Measurements from ENCODE around the gene ROR1. TPM values are rescaled to one million over a fixed set of nuclear protein-coding genes. Genes with fewer than 3 reads are reported as not detected.

The ROR1 gene
- total RNA-seq, 4 donors from 2014 or later: 2.6 to 37.6 (median 11.5) TPM

DNA sequence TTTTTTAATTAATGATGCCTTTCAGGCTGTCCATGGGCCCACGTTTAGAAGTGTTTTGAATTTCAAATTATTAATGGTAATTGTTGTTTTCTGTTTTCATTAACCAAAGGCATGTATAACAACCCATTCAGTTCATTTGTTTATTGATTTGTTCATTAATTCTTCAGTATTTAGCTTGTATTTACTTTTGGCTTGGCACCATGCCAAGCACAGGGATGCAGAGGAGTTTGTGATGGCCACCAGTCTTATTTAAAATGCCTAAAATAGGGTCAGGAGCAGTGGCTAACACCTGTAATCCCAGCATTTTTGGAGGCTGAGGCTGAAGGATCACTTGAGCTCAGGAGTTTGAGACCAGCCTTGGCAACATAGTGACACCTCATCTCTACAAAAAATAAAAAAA, 75.3 kb downstream of the ROR1 start:
- Histone ChIP-seq H3K9me3 (no peaks in the 10 kb centered on the region), H3K4me1 (no peaks in the 10 kb centered on the region), H3K4me3 (no peak overlapping the region), H3K36me3 (no peaks in the 10 kb centered on the region), H3K27ac (no peak overlapping the region), H3K27me3 (no peaks in the 10 kb centered on the region)
- TF ChIP-seq, protein P1, sequence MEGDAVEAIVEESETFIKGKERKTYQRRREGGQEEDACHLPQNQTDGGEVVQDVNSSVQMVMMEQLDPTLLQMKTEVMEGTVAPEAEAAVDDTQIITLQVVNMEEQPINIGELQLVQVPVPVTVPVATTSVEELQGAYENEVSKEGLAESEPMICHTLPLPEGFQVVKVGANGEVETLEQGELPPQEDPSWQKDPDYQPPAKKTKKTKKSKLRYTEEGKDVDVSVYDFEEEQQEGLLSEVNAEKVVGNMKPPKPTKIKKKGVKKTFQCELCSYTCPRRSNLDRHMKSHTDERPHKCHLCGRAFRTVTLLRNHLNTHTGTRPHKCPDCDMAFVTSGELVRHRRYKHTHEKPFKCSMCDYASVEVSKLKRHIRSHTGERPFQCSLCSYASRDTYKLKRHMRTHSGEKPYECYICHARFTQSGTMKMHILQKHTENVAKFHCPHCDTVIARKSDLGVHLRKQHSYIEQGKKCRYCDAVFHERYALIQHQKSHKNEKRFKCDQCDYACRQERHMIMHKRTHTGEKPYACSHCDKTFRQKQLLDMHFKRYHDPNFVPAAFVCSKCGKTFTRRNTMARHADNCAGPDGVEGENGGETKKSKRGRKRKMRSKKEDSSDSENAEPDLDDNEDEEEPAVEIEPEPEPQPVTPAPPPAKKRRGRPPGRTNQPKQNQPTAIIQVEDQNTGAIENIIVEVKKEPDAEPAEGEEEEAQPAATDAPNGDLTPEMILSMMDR (IDR thresholded peaks at IDR 0.05): no peak
- no peak for TF ChIP-seq POLR2A (IDR thresholded peaks at IDR 0.05)
- intact Hi-C loops (cut with DNase I; ENCODE audit: low total_unique reads): no loop called here
- no peak for DNase-seq

- H3K9me3 ChIP-seq: no peaks in the 10 kb centered on the region
- no peaks in the 10 kb centered on the region for H3K36me3 ChIP-seq
- intact Hi-C loops (cut with DNase I; ENCODE audit: low total_unique reads): no loop called here
- no peak for TF ChIP-seq POLR2A (IDR thresholded peaks at IDR 0.05)
- TF ChIP-seq, protein P1 (IDR thresholded peaks at IDR 0.05): no peak
- no peak for DNase-seq
- no peaks in the 10 kb centered on the region for H3K27me3 ChIP-seq
- no peaks in the 10 kb centered on the region for H3K4me1 ChIP-seq
- no peak overlapping the region for H3K27ac ChIP-seq
- no peak overlapping the region for H3K4me3 ChIP-seq
Measured at GRCh38 chr1:63854091-63854490, 80.3 kb downstream of the ROR1 start.

DNA sequence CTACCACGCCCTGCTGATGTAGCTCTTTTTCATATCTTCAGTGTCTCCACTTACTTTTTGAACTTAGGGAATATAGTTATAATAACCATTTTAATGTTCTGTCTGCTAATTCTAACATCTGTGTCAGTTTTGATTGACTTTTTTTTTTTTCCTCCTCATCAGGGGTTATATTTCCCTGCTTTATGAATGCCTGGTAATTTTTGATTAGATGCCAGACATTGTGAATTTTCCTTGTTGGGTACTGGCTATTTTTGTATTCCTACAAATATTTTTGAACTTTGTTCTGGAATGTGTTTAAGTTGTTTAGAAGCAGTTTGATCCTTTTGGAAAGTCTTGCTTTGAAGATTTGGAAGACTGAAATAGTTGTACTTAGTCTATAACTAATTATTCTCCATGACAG, 82.1 kb downstream of the ROR1 start:
- no peak for TF ChIP-seq POLR2A (IDR thresholded peaks at IDR 0.05)
- TF ChIP-seq, protein P1 (IDR thresholded peaks at IDR 0.05): no peak
- Histone ChIP-seq H3K4me1 (no peaks in the 10 kb centered on the region), H3K36me3 (no peaks in the 10 kb centered on the region), H3K27ac (no peak overlapping the region), H3K27me3 (no peaks in the 10 kb centered on the region), H3K4me3 (no peak overlapping the region), H3K9me3 (no peaks in the 10 kb centered on the region)
- DNase-seq: no peak
- intact Hi-C loops (cut with DNase I; ENCODE audit: low total_unique reads): no loop called here

DNA sequence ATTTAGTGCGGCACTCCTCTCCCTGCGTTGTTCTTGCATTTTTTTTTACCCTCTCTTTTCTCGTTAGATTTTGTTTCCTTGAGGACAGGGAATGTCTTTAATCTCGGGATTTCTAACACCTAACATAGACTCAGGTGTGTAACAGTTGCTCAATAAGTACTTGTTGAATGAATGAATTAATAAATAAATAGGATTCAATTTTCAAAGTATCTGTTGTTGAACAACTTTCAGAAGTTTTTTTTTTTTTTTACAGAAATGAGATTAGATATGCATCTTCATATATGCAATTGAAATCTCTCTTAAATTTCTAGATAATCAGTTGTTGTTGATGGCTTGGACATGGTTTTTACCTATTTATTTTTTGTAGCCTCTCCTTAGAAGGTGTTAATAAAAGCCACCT, 83.1 kb downstream of the ROR1 start:
- TF ChIP-seq, protein P1 (IDR thresholded peaks at IDR 0.05): no peak
- peaks cover 0 to 3% of the 10 kb centered on the region in 2 donors for H3K4me1 ChIP-seq
- no peaks in the 10 kb centered on the region for H3K9me3 ChIP-seq
- DNase-seq: no peak
- no peak overlapping the region for H3K4me3 ChIP-seq
- no peak overlapping the region for H3K27ac ChIP-seq
- intact Hi-C loops (cut with DNase I; ENCODE audit: low total_unique reads): no loop called here
- H3K27me3 ChIP-seq: no peaks in the 10 kb centered on the region
- H3K36me3 ChIP-seq: no peaks in the 10 kb centered on the region

DNA sequence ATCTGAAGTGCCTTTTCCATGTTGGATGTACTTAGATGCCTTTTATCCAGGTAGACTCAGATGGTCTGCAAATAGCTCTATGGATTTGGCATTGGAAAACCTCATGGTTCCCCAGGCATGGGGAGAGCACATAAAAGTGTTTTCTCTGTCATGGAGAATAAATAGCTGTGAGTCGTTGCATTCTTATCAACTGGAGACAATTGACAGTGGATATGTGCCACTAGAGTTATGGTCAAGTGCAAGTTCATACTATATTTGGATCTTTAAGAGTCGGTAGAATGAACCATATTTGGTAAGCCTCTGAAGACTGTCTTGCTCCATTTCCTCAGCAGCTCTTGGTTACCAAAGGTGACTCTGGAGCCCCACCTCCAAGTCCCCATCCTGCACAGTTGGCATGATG, 83.7 kb downstream of the ROR1 start:
- intact Hi-C loops (cut with DNase I; ENCODE audit: low total_unique reads): no loop called here
- Histone ChIP-seq H3K9me3 (no peaks in the 10 kb centered on the region), H3K27ac (no peak overlapping the region), H3K4me3 (no peak overlapping the region), H3K27me3 (no peaks in the 10 kb centered on the region), H3K36me3 (no peaks in the 10 kb centered on the region), H3K4me1 (peaks cover 0 to 4% of the 10 kb centered on the region in 2 donors)
- no peak for TF ChIP-seq POLR2A (IDR thresholded peaks at IDR 0.05)
- TF ChIP-seq, protein P1 (IDR thresholded peaks at IDR 0.05): no peak
- DNase-seq: no peak

Data from uterus (tissue), 4 donors.